ENCODE data around the gene SCAF4.

SCAF4 gene

GRCh38 chr21:31721381-31721780 lies 10.5 kb downstream of the SCAF4 start:
- Histone ChIP-seq H3K4me3 (ENCODE audit: control insufficient read depth in 1 of 7, extremely low read depth in 1 of 7, insufficient read depth in 4 of 7, low read depth in 2 of 7, low read length in 6 of 7) (no peak overlapping the region), H3K9me3 (ENCODE audit: control extremely low read depth in 1 of 5, control insufficient read depth in 4 of 5, insufficient read depth in 2 of 5, low read depth in 1 of 5, low read length in 4 of 5) (no peaks in the 10 kb centered on the region), H3K4me1 (ENCODE audit: control extremely low read depth in 1 of 4, control insufficient read depth in 4 of 4, insufficient read depth in 4 of 4, low read length in 3 of 4) (peaks cover 0 to 3% (median 1%) of the 10 kb centered on the region in 4 experiments), H3K36me3 (ENCODE audit: control insufficient read depth in 4 of 4, insufficient read depth in 4 of 4, low read length in 3 of 4) (peaks cover 0 to 2% (median under 1%) of the 10 kb centered on the region in 4 experiments), H3K27ac (ENCODE audit: insufficient read depth in 1 of 2, low read depth in 1 of 2, low read length in 2 of 2, poor library complexity in 1 of 2, severe bottlenecking in 2 of 2) (no peak overlapping the region), H3K27me3 (replicated peaks in 2 of 5; ENCODE audit: control insufficient read depth in 4 of 5, insufficient read depth in 5 of 5, low read length in 4 of 5) (no peaks in the 10 kb centered on the region)
- WGBS (ENCODE audit: insufficient coverage), result 100% methylated on average over 2 of the region's 4 CpGs
- no peak for DNase-seq
- ChIA-PET POLR2A (no interaction called here), CTCF (no interaction called here)

GRCh38 chr21:31720739-31721138 lies 11.2 kb downstream of the SCAF4 start:
- Histone ChIP-seq H3K4me1 (ENCODE audit: control extremely low read depth in 1 of 4, control insufficient read depth in 4 of 4, insufficient read depth in 4 of 4, low read length in 3 of 4) (peaks cover 0 to 5% (median 2%) of the 10 kb centered on the region in 4 experiments), H3K27ac (ENCODE audit: insufficient read depth in 1 of 2, low read depth in 1 of 2, low read length in 2 of 2, poor library complexity in 1 of 2, severe bottlenecking in 2 of 2) (no peak overlapping the region), H3K36me3 (ENCODE audit: control insufficient read depth in 4 of 4, insufficient read depth in 4 of 4, low read length in 3 of 4) (no peaks in the 10 kb centered on the region), H3K4me3 (ENCODE audit: control insufficient read depth in 1 of 7, extremely low read depth in 1 of 7, insufficient read depth in 4 of 7, low read depth in 2 of 7, low read length in 6 of 7) (no peak overlapping the region), H3K27me3 (replicated peaks in 2 of 5; ENCODE audit: control insufficient read depth in 4 of 5, insufficient read depth in 5 of 5, low read length in 4 of 5) (no peaks in the 10 kb centered on the region), H3K9me3 (ENCODE audit: control extremely low read depth in 1 of 5, control insufficient read depth in 4 of 5, insufficient read depth in 2 of 5, low read depth in 1 of 5, low read length in 4 of 5) (no peaks in the 10 kb centered on the region)
- CTCF ChIA-PET, result interaction anchor here (1.5 kb wide), 1 partner anchor 13 kb away, joined by 3 read pairs; no protein-coding TSS in a partner anchor
- WGBS (ENCODE audit: insufficient coverage), result 100% methylated on average over 1 of the region's 3 CpGs
- DNase-seq, result no peak
- POLR2A ChIA-PET, result no interaction called here

- peak in 1 of 3 donors; percentile 20 for DNase-seq
- CTCF ChIA-PET, result interaction anchor here (1.5 kb wide), 1 partner anchor 13 kb away, joined by 3 read pairs; no protein-coding TSS in a partner anchor
Measured at GRCh38 chr21:31720330-31720729, 11.6 kb downstream of the SCAF4 start.

GRCh38 chr21:31716106-31716505 lies 15.8 kb downstream of the SCAF4 start:
- ChIA-PET POLR2A (no interaction called here), CTCF (no interaction called here)
- DNase-seq, result no peak
- Histone ChIP-seq H3K4me1 (ENCODE audit: control extremely low read depth in 1 of 4, control insufficient read depth in 4 of 4, insufficient read depth in 4 of 4, low read length in 3 of 4) (peaks cover 0 to 5% (median 2%) of the 10 kb centered on the region in 4 experiments), H3K4me3 (ENCODE audit: control insufficient read depth in 1 of 7, extremely low read depth in 1 of 7, insufficient read depth in 4 of 7, low read depth in 2 of 7, low read length in 6 of 7) (no peak overlapping the region), H3K9me3 (ENCODE audit: control extremely low read depth in 1 of 5, control insufficient read depth in 4 of 5, insufficient read depth in 2 of 5, low read depth in 1 of 5, low read length in 4 of 5) (no peaks in the 10 kb centered on the region), H3K27ac (ENCODE audit: insufficient read depth in 1 of 2, low read depth in 1 of 2, low read length in 2 of 2, poor library complexity in 1 of 2, severe bottlenecking in 2 of 2) (peak overlapping the region in 1 of 2 experiments; percentile 35), H3K27me3 (replicated peaks in 2 of 5; ENCODE audit: control insufficient read depth in 4 of 5, insufficient read depth in 5 of 5, low read length in 4 of 5) (no peaks in the 10 kb centered on the region), H3K36me3 (ENCODE audit: control insufficient read depth in 4 of 4, insufficient read depth in 4 of 4, low read length in 3 of 4) (no peaks in the 10 kb centered on the region)
- WGBS (ENCODE audit: insufficient coverage), result 80% methylated on average over 1 of the region's 2 CpGs

More at GRCh38 chr21:31720330-31720729, 11.6 kb downstream of the SCAF4 start:
- Histone ChIP-seq H3K36me3 (ENCODE audit: control insufficient read depth in 4 of 4, insufficient read depth in 4 of 4, low read length in 3 of 4) (no peaks in the 10 kb centered on the region), H3K27me3 (replicated peaks in 2 of 5; ENCODE audit: control insufficient read depth in 4 of 5, insufficient read depth in 5 of 5, low read length in 4 of 5) (no peaks in the 10 kb centered on the region), H3K9me3 (ENCODE audit: control extremely low read depth in 1 of 5, control insufficient read depth in 4 of 5, insufficient read depth in 2 of 5, low read depth in 1 of 5, low read length in 4 of 5) (no peaks in the 10 kb centered on the region), H3K27ac (ENCODE audit: insufficient read depth in 1 of 2, low read depth in 1 of 2, low read length in 2 of 2, poor library complexity in 1 of 2, severe bottlenecking in 2 of 2) (peak overlapping the region in 1 of 2 experiments; percentile 17), H3K4me3 (ENCODE audit: control insufficient read depth in 1 of 7, extremely low read depth in 1 of 7, insufficient read depth in 4 of 7, low read depth in 2 of 7, low read length in 6 of 7) (no peak overlapping the region), H3K4me1 (ENCODE audit: control extremely low read depth in 1 of 4, control insufficient read depth in 4 of 4, insufficient read depth in 4 of 4, low read length in 3 of 4) (peaks cover 0 to 5% (median 2%) of the 10 kb centered on the region in 4 experiments)
- POLR2A ChIA-PET, result no interaction called here
- WGBS (ENCODE audit: insufficient coverage), result 57% methylated on average over 1 of the region's 2 CpGs

- H3K9me3 ChIP-seq (ENCODE audit: control extremely low read depth in 1 of 5, control insufficient read depth in 4 of 5, insufficient read depth in 2 of 5, low read depth in 1 of 5, low read length in 4 of 5), result no peaks in the 10 kb centered on the region
- no peaks in the 10 kb centered on the region for H3K27me3 ChIP-seq (replicated peaks in 2 of 5; ENCODE audit: control insufficient read depth in 4 of 5, insufficient read depth in 5 of 5, low read length in 4 of 5)
- POLR2A ChIA-PET, result no interaction called here
- peaks cover 0 to 5% (median 2%) of the 10 kb centered on the region in 4 experiments for H3K4me1 ChIP-seq (ENCODE audit: control extremely low read depth in 1 of 4, control insufficient read depth in 4 of 4, insufficient read depth in 4 of 4, low read length in 3 of 4)
- CTCF ChIA-PET, result no interaction called here
- DNase-seq, result no peak
- WGBS (ENCODE audit: insufficient coverage), result 100% methylated on average over 2 of the region's 5 CpGs
- H3K36me3 ChIP-seq (ENCODE audit: control insufficient read depth in 4 of 4, insufficient read depth in 4 of 4, low read length in 3 of 4), result no peaks in the 10 kb centered on the region
- no peak overlapping the region for H3K4me3 ChIP-seq (ENCODE audit: control insufficient read depth in 1 of 7, extremely low read depth in 1 of 7, insufficient read depth in 4 of 7, low read depth in 2 of 7, low read length in 6 of 7)
- H3K27ac ChIP-seq (ENCODE audit: insufficient read depth in 1 of 2, low read depth in 1 of 2, low read length in 2 of 2, poor library complexity in 1 of 2, severe bottlenecking in 2 of 2), result peak overlapping the region in 1 of 2 experiments; percentile 4
Measured at GRCh38 chr21:31714741-31715365, 17.1 kb downstream of the SCAF4 start.

- 100% methylated on average over 1 of the region's 5 CpGs for WGBS (ENCODE audit: insufficient coverage)
- H3K9me3 ChIP-seq (ENCODE audit: control extremely low read depth in 1 of 5, control insufficient read depth in 4 of 5, insufficient read depth in 2 of 5, low read depth in 1 of 5, low read length in 4 of 5), result no peaks in the 10 kb centered on the region
- ChIA-PET CTCF (no interaction called here), POLR2A (interaction anchor here (0.6 kb wide), 1 partner anchor 26 kb away, joined by 3 read pairs; no protein-coding TSS in a partner anchor)
- no peak overlapping the region for H3K4me3 ChIP-seq (ENCODE audit: control insufficient read depth in 1 of 7, extremely low read depth in 1 of 7, insufficient read depth in 4 of 7, low read depth in 2 of 7, low read length in 6 of 7)
- H3K4me1 ChIP-seq (ENCODE audit: control extremely low read depth in 1 of 4, control insufficient read depth in 4 of 4, insufficient read depth in 4 of 4, low read length in 3 of 4), result peaks cover 0 to 7% (median 3%) of the 10 kb centered on the region in 4 experiments
- no peaks in the 10 kb centered on the region for H3K27me3 ChIP-seq (replicated peaks in 2 of 5; ENCODE audit: control insufficient read depth in 4 of 5, insufficient read depth in 5 of 5, low read length in 4 of 5)
- H3K36me3 ChIP-seq (ENCODE audit: control insufficient read depth in 4 of 4, insufficient read depth in 4 of 4, low read length in 3 of 4), result no peaks in the 10 kb centered on the region
- peak in 1 of 3 donors; percentile 26 for DNase-seq
- H3K27ac ChIP-seq (ENCODE audit: insufficient read depth in 1 of 2, low read depth in 1 of 2, low read length in 2 of 2, poor library complexity in 1 of 2, severe bottlenecking in 2 of 2), result peak overlapping the region in 1 of 2 experiments; percentile 4
Measured at GRCh38 chr21:31713973-31714740, 17.8 kb downstream of the SCAF4 start.

- peaks cover 0 to 7% (median 3%) of the 10 kb centered on the region in 4 experiments for H3K4me1 ChIP-seq (ENCODE audit: control extremely low read depth in 1 of 4, control insufficient read depth in 4 of 4, insufficient read depth in 4 of 4, low read length in 3 of 4)
- POLR2A ChIA-PET, result no interaction called here
- no peaks in the 10 kb centered on the region for H3K36me3 ChIP-seq (ENCODE audit: control insufficient read depth in 4 of 4, insufficient read depth in 4 of 4, low read length in 3 of 4)
- no peaks in the 10 kb centered on the region for H3K27me3 ChIP-seq (replicated peaks in 2 of 5; ENCODE audit: control insufficient read depth in 4 of 5, insufficient read depth in 5 of 5, low read length in 4 of 5)
- no peak for DNase-seq
- H3K27ac ChIP-seq (ENCODE audit: insufficient read depth in 1 of 2, low read depth in 1 of 2, low read length in 2 of 2, poor library complexity in 1 of 2, severe bottlenecking in 2 of 2), result no peak overlapping the region
- WGBS (ENCODE audit: insufficient coverage), result no CpG with 5 or more reads among the region's 3 CpGs
- CTCF ChIA-PET, result no interaction called here
- no peaks in the 10 kb centered on the region for H3K9me3 ChIP-seq (ENCODE audit: control extremely low read depth in 1 of 5, control insufficient read depth in 4 of 5, insufficient read depth in 2 of 5, low read depth in 1 of 5, low read length in 4 of 5)
- no peak overlapping the region for H3K4me3 ChIP-seq (ENCODE audit: control insufficient read depth in 1 of 7, extremely low read depth in 1 of 7, insufficient read depth in 4 of 7, low read depth in 2 of 7, low read length in 6 of 7)
Measured at GRCh38 chr21:31713115-31713514, 18.8 kb downstream of the SCAF4 start.

All from common myeloid progenitor, CD34-positive (primary cell).